HG03159 (cell line): ENCODE data around the gene FUT8.

Source experiments
- ATAC-seq: cut with Tn5 transposase; IDR thresholded peaks from one replicate; pipeline ENCODE4 v1.9.1; 2021; ENCODE audit warnings: mild to moderate bottlenecking, moderate library complexity; ENCODE audit not compliant: unreplicated experiment

FUT8 gene

DNA sequence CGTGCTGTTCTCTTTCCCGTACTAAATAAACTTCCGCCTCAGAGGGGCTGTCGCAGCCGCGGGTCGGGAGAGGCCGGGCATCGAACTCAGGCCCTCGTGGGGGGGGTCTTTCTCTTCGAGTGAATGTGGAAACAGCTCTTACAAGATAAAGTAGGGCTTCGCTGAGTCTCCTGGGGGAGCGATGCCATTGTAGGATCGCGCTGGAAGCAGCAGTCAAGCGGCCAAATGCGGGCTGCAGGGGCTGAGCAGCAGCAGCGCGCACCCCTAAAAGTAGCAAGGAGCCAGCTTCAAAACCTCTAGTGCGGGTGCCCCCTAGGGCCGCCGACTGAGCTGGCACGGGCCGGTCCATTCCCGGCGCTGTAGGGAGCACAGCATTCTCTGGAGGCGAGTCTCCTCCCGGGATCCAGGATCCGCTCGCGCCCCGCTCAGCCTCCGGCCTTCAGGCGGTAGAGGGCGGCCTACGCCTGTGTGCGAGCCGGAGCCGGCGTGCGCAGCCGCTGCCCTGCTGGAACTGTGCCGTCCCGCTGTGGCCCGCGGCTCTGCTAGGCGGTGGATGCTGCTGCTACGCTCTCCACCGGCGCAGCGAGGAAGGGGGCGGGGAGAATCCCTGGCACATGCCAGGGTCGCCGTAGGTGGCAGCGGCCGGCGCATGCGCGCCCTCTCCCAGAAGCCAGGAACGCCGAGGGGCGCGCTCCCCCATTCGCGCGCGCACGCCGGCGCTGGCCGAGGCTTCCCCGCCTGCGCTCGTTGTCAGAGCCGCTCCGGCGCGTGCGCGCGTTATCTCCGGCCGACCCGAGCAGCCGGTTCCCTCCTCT, at the start of gene FUT8:
Gene FUT8 (plus strand): TSS at position 699 of the 815 bp plus-strand sequence. CDS start 148,834 bp downstream, outside the sequence.
- peak; percentile 72 for ATAC-seq

DNA sequence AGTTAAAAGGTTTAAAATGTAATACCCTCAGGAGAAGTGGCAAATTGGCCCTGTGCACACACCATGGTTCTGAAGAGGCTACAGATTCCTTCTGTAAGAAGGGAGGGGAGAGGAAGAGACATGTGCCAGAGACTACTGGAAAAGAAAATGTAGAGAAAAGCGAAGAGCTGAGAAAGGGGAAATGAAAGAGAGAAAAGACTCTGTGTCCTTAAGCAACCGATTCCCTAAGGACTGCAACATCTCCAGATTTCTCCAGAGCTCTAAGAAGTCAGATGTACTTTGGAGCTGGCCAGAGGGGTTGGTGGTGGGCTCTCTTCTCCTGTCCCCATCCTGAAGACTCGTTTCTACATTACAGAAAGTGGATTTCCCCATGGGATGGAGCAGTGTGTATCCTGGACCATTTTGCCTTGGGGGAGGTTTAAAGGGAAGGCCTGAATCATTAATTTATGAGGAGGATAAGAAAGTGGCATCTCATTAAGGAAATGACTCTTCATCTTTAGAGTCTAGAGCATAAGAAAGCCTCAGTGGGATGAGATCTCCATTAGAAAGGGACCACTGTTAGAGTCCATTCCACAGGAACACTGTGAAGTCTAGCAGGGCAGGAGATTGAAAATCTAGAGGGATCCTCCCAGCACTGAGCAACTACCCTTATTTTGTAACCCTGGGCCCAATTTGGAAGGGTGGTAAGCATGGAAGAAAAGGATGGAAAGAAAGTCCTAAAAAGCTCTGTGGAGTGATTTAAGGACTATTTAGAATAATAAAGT, 45.5 kb upstream of the FUT8 start:
- no peak for ATAC-seq

DNA sequence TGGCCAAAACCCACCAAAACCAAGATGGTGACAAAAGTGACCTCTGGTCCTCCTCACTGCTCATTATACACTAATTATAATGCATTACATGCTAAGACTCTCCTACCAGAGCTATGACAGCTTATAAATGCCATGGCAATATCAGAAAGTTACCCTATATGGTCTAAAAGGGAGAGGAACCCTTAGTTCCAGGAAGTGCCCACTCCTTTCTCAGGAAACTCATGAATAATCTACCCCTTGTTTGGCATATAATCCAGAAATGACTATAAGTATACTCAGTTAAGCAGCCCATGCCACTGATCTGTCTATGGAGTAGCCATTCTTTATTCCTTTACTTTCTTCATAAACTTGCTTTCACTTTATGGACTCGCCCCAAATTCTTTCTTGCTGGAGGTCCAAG, 43.0 kb upstream of the FUT8 start:
- no peak for ATAC-seq

DNA sequence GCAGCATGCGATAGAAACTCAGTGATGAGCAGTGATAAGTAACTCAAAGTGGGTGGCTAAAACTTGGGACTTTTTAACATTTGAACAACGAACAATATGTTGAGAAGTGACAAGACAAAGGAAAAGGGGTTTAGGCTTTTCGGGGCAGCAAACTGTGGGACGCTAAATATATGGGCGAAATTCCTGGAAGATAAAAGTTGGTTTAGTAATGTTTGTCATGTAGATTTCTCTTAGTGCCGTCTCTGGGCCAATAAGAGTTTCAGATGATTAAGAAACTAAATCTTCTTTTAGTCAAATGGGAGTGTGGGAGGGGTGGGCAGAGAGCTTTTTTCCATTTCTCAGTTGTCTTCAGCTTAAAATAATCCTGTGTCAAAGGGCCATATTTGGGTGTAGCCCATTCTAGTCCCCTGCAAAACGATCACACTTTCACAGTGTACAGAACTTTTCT, 41.7 kb upstream of the FUT8 start:
- no peak for ATAC-seq

DNA sequence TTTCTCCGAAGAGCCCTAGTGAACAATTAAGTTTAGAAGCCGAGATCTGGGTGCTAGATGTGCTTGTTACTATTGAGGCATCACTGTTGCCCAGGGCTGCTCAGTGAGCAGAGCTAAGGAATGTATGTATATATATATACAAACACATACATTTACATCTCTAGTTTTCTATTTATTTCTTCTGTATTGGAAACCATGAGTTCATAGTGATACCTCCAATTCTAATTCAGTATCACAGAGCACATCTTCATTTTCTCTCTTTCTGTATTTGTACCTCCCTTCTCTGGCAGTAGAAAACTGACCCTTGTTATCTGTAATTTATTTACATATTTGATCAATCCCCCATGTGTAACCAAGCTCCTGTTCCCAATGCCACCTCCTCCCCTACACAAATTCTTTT, 40.7 kb upstream of the FUT8 start:
- no peak for ATAC-seq

DNA sequence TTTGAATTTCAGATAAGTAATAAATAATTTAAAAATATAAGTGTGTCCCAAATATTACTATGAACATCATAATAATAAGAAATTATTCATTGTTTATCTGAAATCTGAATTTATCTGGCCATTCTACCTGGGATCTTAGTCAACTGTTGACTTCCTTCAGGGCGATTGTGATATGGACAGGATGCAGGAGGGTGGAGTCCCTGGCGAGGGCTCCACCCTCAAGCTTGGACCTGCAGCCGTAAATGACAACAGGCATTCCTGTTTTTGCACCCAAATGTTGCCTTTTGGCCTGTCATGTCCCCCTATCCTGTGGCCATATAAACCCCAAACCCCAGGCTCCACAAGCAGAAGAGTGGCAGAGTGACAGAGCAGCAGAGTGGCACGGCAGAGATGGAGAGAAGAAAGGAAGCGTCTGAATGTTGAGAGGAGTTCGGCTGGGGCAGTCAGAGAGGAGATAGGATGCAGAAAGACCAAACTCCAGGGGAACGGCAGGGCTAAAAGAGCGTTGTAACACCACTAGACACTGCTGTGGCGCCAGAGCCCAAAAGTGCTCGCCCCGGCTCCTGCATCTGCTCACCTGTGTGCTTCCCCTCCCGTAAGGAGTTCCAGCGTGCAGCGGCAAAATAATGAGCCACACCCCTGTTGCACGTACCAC, 39.4 kb upstream of the FUT8 start:
- no peak for ATAC-seq

DNA sequence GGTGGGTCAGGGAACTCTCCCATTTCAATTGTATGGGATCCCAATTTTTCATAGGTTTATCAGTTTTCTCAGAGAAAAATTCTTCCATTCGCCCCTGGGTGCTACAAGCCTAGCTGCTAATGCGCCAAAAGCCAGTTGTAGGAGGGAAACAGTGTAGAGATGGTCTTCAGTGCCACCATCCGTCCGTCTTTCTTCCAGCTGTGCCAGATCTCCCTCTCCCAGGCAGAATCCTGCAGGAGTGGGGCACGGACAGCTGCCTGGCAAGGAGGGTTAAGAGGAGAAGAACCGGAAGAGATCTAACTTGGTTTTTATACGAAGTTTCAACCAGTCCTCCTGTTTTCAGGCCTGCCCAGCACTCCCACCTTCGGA, 38.9 kb upstream of the FUT8 start:
- ATAC-seq, result no peak

DNA sequence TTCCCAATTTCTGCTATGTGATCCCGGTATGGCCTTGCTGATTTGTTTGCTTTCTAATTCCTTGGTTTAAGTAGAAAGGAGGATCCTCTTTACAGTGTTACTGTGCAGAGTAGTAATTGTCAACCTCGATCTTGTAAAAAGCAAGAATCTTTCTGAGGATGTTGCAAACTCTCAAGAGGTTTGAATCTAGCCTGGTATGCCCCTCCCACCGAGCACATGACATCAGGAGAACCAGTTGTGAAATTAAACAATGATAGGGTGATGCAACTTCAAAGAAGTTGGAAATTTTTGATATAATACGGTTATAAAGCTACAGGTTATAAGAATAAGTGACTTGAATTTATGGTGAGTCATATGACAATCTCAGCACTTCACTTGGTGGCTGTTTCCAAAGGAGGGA, 35.0 kb upstream of the FUT8 start:
- ATAC-seq, result no peak

DNA sequence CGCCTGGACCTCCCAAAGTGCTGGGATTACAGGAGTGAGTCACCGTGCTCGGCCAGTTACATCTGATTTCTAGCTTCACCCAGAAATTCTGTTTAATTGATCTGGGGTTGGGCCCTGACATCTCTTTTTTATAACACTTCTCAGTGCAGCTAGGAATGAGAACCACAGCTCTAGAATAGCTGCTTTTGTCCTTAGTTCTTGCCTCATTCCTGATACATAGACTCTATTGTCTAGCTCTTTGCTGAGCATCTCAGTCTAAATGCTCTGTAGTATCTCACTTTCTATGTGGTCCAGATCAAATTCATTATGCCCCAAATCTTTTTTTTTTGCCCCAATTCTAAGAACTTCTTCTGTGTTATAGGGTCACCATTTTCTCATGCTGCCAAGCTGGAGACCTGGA, 29.9 kb upstream of the FUT8 start:
- no peak for ATAC-seq

DNA sequence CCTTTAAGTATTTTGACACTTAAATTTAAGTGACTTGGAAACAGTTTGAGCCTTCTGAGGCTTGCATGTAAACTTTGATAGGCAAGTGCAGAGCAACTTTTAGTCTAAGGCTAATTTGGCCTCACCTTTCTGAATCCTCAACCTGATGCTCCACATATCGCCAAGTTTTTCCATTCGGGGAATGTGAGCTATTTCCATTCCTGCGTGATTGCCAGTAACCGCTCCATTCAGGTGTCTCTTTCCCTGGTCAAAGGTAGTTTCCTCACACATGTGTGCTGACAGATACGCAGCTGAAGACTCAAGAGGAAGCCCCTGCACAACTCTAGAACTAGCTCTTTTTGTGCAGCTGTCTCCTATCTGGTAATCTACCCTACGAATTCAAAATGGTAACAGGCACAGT, 25.4 kb upstream of the FUT8 start:
- ATAC-seq, result no peak

DNA sequence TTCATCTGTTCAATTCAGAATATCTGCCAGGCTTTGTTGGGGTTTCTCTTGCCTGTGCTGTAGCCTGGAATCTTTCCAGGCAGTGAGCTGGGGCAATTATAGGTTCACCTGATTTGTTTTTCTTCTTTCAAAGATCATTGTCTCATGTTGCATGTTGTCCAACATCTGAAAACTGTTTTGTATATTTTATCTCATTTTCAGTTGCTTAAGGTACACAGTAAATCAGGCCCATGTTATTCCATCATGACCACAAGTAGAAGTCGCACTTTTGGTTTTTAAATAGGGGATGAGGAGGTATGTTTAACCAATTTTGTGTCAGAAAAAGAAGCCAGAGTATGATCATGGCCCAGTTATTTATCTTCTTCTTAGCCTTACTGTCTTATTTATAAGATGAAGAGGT, 24.9 kb upstream of the FUT8 start:
- ATAC-seq, result no peak

DNA sequence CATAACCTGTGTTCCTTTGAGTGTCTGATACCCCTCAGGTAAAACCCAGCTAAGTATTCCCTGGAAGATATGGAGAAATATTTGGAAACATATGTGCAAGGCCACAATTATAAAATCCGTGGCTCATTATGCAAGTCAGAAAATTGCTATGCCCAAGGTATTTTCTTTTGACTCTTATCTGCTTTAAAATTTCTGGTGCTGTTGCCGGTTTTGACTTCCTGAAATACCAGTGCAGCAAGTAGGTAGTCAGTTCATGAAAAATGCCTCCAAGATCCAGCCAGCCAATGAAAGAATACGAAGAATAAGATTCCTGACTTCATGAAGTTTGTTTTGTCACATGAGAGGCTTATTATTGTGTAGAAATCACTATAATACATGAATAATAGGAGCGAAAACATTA, 20.2 kb upstream of the FUT8 start:
- ATAC-seq, result no peak

DNA sequence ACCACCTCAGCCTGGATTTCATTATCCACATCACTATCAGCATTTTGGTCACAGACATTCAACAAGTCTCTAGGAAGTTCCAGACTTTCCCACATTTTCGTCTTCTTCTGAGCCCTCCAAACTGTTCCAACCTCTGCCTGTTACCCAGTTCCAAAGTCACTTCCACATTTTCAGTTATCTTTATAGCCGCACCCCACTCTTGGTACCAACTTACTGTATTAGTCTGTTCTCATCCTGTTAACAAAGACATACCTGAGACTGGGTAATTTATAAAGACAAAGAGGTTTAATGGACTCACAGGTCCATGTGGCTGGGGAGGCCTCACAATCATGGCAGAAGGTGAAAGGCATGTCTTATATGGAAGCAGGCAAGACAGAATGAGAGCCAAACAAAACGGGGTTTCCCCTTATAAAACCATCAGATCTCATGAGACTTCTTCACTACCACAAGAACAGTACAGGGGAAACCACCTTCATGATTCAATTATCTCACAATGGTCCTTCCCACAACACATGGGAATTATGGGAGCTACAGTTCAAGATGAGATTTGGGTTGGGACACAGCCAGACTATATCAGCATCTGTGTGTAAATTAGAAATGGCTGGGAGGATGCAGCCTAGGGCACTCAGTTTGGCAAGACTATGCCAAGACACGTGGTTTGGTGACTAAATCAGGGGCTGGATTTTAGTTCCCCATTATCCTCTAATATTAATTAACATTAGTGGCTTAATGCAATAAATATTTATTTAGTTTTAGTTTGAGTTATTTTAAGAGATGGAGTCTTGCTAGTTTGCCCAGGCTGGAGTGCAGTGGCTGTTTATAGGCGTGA, 16.2 kb upstream of the FUT8 start:
- ATAC-seq, result no peak

DNA sequence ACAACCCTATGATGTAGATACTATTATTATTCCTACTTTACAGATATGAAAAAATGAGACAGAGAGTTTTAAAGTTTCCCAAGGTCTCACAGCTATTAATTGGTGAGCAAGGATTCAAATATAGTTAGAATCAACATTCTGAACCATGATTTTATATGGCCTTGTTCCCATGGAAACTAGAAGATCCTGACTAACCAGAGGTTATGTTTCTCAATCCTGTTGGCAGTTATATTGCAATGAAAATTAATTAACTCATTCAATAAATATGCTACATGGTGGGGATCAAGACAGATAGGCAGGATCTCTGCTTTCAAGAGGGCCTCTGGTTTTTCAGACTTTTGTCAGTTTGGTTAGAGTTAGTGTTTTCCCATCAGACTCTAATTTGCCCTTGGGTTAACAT, 9.3 kb upstream of the FUT8 start:
- ATAC-seq, result no peak

DNA sequence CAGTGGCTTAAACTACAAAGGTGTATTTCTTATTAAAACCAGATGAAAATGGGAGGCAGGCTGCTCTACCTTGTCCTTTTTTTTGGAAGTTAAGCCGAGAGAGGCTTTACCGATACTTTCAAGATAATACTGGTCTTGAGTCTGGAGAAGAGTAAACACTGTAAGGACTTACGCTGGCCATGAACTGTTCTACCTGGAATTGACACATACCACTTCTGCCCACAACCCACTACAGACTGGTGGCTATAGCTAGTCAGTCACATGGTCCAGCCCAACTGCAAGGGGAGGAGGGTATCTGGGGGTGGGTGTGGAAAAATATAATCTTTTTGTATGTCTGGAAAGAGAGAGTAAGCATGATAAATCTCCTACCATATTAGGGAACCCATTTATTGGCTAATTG, 4.4 kb upstream of the FUT8 start:
- no peak for ATAC-seq

DNA sequence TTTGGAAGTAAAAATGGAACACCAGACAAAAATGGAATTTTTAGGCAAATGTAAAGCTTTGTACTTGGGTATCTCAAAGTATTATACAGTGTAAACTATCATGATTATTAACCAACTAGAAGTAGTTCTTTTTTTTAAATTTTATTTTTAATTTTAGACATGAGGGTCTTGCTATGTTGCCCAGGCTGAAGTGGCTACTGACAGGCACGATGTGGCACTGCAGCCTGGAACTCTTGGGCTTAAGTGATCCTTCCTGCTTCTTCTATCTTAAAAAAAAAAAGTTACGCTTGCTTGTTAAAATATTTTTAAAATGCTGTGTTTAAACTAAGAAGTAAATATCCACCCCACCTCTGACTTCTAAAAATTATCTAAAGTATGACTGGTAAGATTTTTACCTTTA, 1.9 kb upstream of the FUT8 start:
- ATAC-seq, result no peak

DNA sequence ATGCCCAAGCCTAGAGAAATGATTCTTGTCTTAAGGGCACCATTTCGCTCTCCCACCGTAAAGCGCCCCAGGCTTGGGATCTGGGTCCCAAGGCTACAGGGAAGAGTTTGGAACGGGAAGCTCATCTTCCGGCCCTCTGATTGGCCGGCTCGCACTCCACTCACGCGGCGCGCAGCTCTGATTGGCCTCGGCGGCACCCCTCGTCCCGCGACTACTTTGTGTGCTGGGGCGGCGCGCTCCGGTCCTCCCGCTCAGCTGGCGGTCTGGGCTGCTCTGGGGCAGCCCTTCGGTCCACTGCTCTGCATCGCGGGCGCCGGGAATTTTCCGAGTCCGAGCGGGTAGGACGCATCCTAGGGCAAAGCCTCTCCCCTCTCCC, 886 bp upstream of the FUT8 start:
- peak; percentile 60 for ATAC-seq

DNA sequence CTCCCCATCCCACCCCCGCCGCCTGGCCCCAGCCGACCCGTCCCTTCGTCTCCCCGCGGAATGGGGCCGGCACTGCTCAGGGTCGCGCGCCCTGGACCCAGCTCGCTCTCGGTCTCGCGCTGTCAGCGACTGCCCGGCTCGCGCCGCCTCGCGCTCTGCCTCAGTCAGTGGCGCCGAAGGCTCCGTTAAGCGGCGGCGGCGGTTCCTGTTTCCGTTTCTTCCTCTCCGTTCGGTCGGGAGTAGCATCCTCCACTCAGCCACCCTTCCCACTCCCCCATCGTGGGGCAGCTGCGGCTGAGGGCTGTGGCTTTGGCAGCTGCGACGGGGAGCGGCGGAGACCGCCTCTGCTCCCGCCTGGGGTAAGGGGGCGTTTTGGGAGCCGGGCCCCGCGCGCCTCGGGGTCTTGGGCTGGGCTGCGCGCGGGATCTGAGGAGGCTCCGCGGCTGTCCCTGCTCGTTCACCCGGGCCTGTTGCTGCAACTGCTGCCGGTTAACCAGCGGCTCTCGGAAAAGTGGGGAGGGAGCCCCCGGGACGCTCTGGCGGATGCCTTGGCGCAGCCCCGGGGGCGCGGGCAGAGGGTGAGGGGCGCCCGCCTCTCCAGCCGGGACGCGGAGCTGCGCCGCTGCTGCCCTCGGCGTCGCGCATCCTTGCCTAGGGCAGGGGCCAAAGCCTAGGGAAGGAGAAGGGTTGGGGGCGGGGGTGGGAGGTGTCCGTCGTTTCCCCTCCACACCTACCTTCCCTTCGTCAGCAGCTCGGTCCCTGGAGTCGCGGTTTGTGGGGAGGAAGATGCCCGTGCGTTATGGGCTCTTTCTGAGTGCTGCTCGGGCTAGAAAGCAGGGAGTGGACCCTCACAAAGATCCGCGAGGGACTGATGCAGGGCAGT, 567 bp downstream of the FUT8 start:
- ATAC-seq, result peak; percentile 48

DNA sequence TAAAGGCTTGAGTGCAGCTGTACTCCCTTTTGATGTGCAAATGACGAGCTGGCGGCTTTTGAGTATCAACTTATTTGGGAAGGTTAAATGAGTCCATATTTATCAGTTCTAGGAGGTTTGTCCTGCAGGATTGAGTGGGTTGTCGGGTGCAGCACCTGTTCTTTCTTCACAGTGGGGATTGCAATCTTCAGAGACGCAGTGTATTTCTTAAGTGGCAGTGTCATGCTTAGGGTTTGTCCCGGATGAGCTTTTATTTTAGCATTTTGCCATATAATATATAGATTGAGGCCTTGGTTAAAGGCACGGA, 1.2 kb downstream of the FUT8 start:
- no peak for ATAC-seq

DNA sequence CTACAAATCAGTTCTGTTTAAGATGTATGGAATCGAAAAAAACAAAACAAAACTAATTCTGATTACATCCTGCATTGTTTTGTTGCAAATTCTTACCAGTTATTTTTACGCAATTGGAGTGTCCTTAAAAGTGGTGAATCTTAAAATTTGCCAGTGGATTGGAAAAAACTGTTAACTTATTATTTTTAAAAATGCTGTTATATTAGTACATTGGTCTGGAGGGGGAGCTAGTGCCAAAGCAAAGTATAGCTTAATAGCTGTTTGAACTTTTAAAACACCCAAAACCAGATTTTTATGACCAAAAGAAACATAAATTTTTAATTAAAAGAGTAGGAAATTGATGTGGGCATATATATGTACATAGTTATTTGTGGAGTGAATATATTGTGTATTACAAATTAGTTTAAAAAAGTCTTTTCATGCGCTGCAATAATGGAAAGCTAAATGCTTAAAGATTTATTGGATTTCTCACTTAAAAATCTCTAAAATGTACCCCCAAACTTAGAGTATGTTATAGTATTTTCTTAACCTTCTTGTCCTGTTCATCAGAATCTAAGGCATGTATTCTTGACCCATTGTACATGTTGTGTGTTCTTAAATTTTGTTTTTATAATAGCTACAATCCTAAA, 2.5 kb downstream of the FUT8 start:
- no peak for ATAC-seq
